ENCODE data around the gene PELI3. TPM values are rescaled to one million over a fixed set of nuclear protein-coding genes. Genes with fewer than 3 reads are reported as not detected.

PELI3 gene
- total and polyA plus RNA-seq, 2 of the 8 experiments (the other 6 are each of a cell fraction or from before 2014, with no cell fraction given) = 5.2 to 7.6 TPM

GRCh38 chr11:66429983-66430602, 36.6 kb upstream of the PELI3 start:
- no peaks in the 10 kb centered on the region for H3K23me2 ChIP-seq (ENCODE audit: low read depth, low read length)
- no peaks in the 10 kb centered on the region for H3K79me2 ChIP-seq (ENCODE audit: control insufficient read depth in 1 of 2, insufficient read depth in 2 of 2, low read length in 2 of 2)
- H3K79me1 ChIP-seq (ENCODE audit: low read depth, low read length) = no peaks in the 10 kb centered on the region
- H3K4me2 ChIP-seq (ENCODE audit: insufficient read depth in 1 of 2, low read depth in 2 of 2, low read length in 2 of 2) = no peak overlapping the region
- H2AK5ac ChIP-seq (ENCODE audit: low read depth, low read length) = no peak overlapping the region
- POLR2A ChIA-PET (ENCODE audit: partially characterized antibody) = interaction anchor here (0.7 to 1.3 kb wide), 3 partner anchors 9 to 19 kb away, joined by 3 to 4 read pairs (median 4); partner anchors contain the start of gene MRPL11
- H3K56ac ChIP-seq (replicated peaks; ENCODE audit: insufficient read length, low read depth, low read length) = no peak overlapping the region
- peaks cover 0 to 3% (median 1%) of the 10 kb centered on the region in 4 experiments; a peak in 5 of 8 replicates for H3K36me3 ChIP-seq (ENCODE audit: control insufficient read depth in 2 of 4, insufficient read depth in 4 of 4, low read length in 3 of 4)
- no peak overlapping the region for H4K91ac ChIP-seq (replicated peaks; ENCODE audit: insufficient read length, low read length)
- no peaks in the 10 kb centered on the region for H3K4me1 ChIP-seq (replicated peaks in 1 of 4; ENCODE audit: control insufficient read depth in 3 of 4, insufficient read depth in 4 of 4, low read length in 3 of 4)
- CTCF ChIA-PET (ENCODE audit: partially characterized antibody) = interaction anchor here (0.6 to 13.7 kb wide), 26 partner anchors 9 to 767 kb away, joined by 3 to 259 read pairs (median 4); partner anchors contain the start of genes BRMS1, MRPL11 and NPAS4
- no peak overlapping the region for H3K23ac ChIP-seq (ENCODE audit: insufficient read length)
- H3K4me3 ChIP-seq (ENCODE audit: extremely low read depth in 1 of 4, insufficient read depth in 2 of 4, low read depth in 3 of 4, low read length in 4 of 4) = no peak overlapping the region
- H2BK12ac ChIP-seq (ENCODE audit: low read depth, low read length) = no peak overlapping the region
- no peak overlapping the region for H3K14ac ChIP-seq (ENCODE audit: insufficient read length)
- no peaks in the 10 kb centered on the region; a peak in 1 of 7 replicates for H3K27me3 ChIP-seq (replicated peaks in 1 of 4; ENCODE audit: control insufficient read depth in 3 of 4, extremely low read depth in 1 of 4, insufficient read depth in 3 of 4, low read length in 3 of 4)
- H3K4ac ChIP-seq (replicated peaks; ENCODE audit: insufficient read length, low read depth, low read length) = no peak overlapping the region
- H3K9me3 ChIP-seq (ENCODE audit: insufficient read depth in 2 of 2, low read depth in 1 of 2, low read length in 1 of 2) = no peaks in the 10 kb centered on the region
- H4K8ac ChIP-seq (ENCODE audit: extremely low read depth, insufficient read depth, low read length) = no peak overlapping the region
- no peak overlapping the region for H3K9ac ChIP-seq (replicated peaks in 1 of 4; ENCODE audit: extremely low read depth in 1 of 4, low read depth in 3 of 4, low read length in 3 of 4)
- FAIRE-seq (peak; percentile 62), DNase-seq (ENCODE audit: low read depth in 1 of 2, low spot score in 2 of 2) (peak; percentile 29 to 91)
- H2BK20ac ChIP-seq (ENCODE audit: low read length) = no peak overlapping the region
- H4K20me1 ChIP-seq (replicated peaks in 1 of 2; ENCODE audit: control insufficient read depth in 1 of 2, insufficient read depth in 2 of 2, low read length in 2 of 2) = peaks cover 0 to under 1% of the 10 kb centered on the region in 2 experiments
- no peak overlapping the region for H2BK15ac ChIP-seq (ENCODE audit: low read length)
- H4K5ac ChIP-seq (ENCODE audit: insufficient read length, low read depth, low read length) = no peak overlapping the region
- H2BK5ac ChIP-seq (ENCODE audit: low read depth, low read length) = no peak overlapping the region
- 29% methylated on average over 9 of the region's 9 CpGs; no CpG with 5 or more reads in 1 of the 2 experiments for WGBS, 2 experiments (ENCODE audit: extremely low coverage in 1 of 2, insufficient coverage in 1 of 2, insufficient read length in 1 of 2, insufficient replicate concordance in 2 of 2, low coverage in 1 of 2, low lambda C conversion rate in 2 of 2, missing lambda C conversion rate in 1 of 2)
- no peak overlapping the region for H2BK120ac ChIP-seq (replicated peaks; ENCODE audit: low read depth, low read length)
- H3K18ac ChIP-seq (ENCODE audit: extremely low read depth, low read length) = no peak overlapping the region
- no peak overlapping the region for H2AFZ ChIP-seq (ENCODE audit: low read length)
- no peak overlapping the region for H3K27ac ChIP-seq (ENCODE audit: low read depth, low read length)
- TF ChIP-seq ASH2L (IDR thresholded peaks at IDR 0.05; ENCODE audit: low read length) = no peak
- TF ChIP-seq TEAD4 (IDR thresholded peaks at IDR 0.05; ENCODE audit: low read depth, low read length) = no peak
- no peak for TF ChIP-seq BACH1 (IDR thresholded peaks at IDR 0.05; ENCODE audit: low read length)
- TF ChIP-seq ATF2 (IDR thresholded peaks at IDR 0.05; ENCODE audit: low read length) = 0 out of 2 replicates have a peak, but pooled peaks have one; percentile 11
- TF ChIP-seq MAX (IDR thresholded peaks at IDR 0.05) = peak; percentile 70
- no peak for TF ChIP-seq HDAC2 (IDR thresholded peaks at IDR 0.05; ENCODE audit: borderline replicate concordance in 1 of 2, low read depth in 2 of 2, low read length in 2 of 2)
- TF ChIP-seq CTCF (IDR thresholded peaks at IDR 0.05; ENCODE audit: control extremely low read depth in 1 of 3, insufficient read depth in 1 of 3, low read depth in 1 of 3, low read length in 3 of 3) = peak; percentile 91 to 97 (median 91)
